CD14-positive monocyte (primary cell): Measurements from ENCODE around the gene EXOC6B. TPM values are rescaled to one million over a fixed set of nuclear protein-coding genes. Genes with fewer than 3 reads are reported as not detected.

Experiments
- DNase-seq, 3 donors: peaks; one replicate each; pipeline ENCODE4 v3.0.0-alpha.2; 2011 to 2022
- H2AFZ ChIP-seq: 2 replicates; pipeline ENCODE4 v1.6.0; 2012; ENCODE audit warnings: mild to moderate bottlenecking, low read depth, low read length, inconsistent platforms; ENCODE audit not compliant: insufficient read depth, poor library complexity, severe bottlenecking
- H3K27ac ChIP-seq, 2 donors: 1 replicate in 1 of 2; 2 replicates in 1 of 2; pipeline ENCODE4 v1.5.1; 2012 to 2013; ENCODE audit warnings: low read length in 2 of 2, control low read depth in 1 of 2, inconsistent platforms in 1 of 2, low read depth in 1 of 2, mild to moderate bottlenecking in 1 of 2
- H3K27me3 ChIP-seq, 2 donors: one replicate each; pipeline versions ENCODE4 v1.6.0 to v1.6.1; 2011 to 2013; ENCODE audit warnings: low read length in 2 of 2; ENCODE audit not compliant: control insufficient read depth in 2 of 2, insufficient read depth in 2 of 2
- H3K36me3 ChIP-seq, 2 donors: replicated peaks in 1 of 2; 1 replicate in 1 of 2; 2 replicates in 1 of 2; pipeline versions ENCODE4 v1.5.1 to v1.6.1; 2012 to 2013; ENCODE audit warnings: low read length in 2 of 2, control low read depth in 1 of 2, inconsistent platforms in 1 of 2, mild to moderate bottlenecking in 1 of 2; ENCODE audit not compliant: insufficient read depth in 2 of 2, control insufficient read depth in 1 of 2
- H3K4me1 ChIP-seq, 2 donors: 1 replicate in 1 of 2; 2 replicates in 1 of 2; pipeline versions ENCODE4 v1.5.1 to v1.6.1; 2012 to 2013; ENCODE audit warnings: low read length in 2 of 2, control low read depth in 1 of 2, inconsistent platforms in 1 of 2, mild to moderate bottlenecking in 1 of 2, moderate library complexity in 1 of 2; ENCODE audit not compliant: insufficient read depth in 2 of 2, control insufficient read depth in 1 of 2
- H3K4me2 ChIP-seq: replicated peaks from 2 replicates; pipeline ENCODE3; 2012; ENCODE audit warnings: low read length, moderate library complexity, mild to moderate bottlenecking; ENCODE audit not compliant: poor library complexity, severe bottlenecking; ENCODE audit errors: extremely low read depth
- H3K4me3 ChIP-seq, 3 experiments: fragments of 200-600 bp in 1 of 3; sonication (generic) in 1 of 3; replicated peaks in 1 of 3; 1 replicate in 2 of 3; 2 replicates in 1 of 3; pipeline ENCODE4 v1.5.1; 2011 to 2013; ENCODE audit warnings: low read length in 3 of 3, mild to moderate bottlenecking in 3 of 3, control low read depth in 2 of 3, low read depth in 2 of 3, inconsistent platforms in 1 of 3, moderate library complexity in 1 of 3
- H3K79me2 ChIP-seq: 2 replicates; pipeline ENCODE4 v1.6.0; 2012; ENCODE audit warnings: mild to moderate bottlenecking, control low read depth, inconsistent platforms, low read length, moderate library complexity; ENCODE audit not compliant: insufficient read depth
- H3K9ac ChIP-seq: 2 replicates; pipeline ENCODE4 v1.6.0; 2017; ENCODE audit warnings: low read length, mild to moderate bottlenecking; ENCODE audit not compliant: insufficient read depth, poor library complexity, severe bottlenecking
- H3K9me3 ChIP-seq, 2 donors: replicated peaks in 1 of 2; 1 replicate in 1 of 2; 2 replicates in 1 of 2; pipeline versions ENCODE4 v1.5.1 to v1.6.1; 2012 to 2013; ENCODE audit warnings: low read length in 2 of 2, control low read depth in 1 of 2; ENCODE audit not compliant: control insufficient read depth in 1 of 2, insufficient read depth in 1 of 2
- H4K20me1 ChIP-seq: 2 replicates; pipeline ENCODE4 v1.6.0; 2012; ENCODE audit warnings: mild to moderate bottlenecking, low read length, control low read depth, moderate library complexity; ENCODE audit not compliant: insufficient read depth
- H3K27ac Mint-ChIP-seq, 7 donors: one replicate each; pipeline ENCODE4 v1.8.0; 2020; ENCODE audit warnings: mild to moderate bottlenecking in 7 of 7, mixed read lengths in 7 of 7, moderate library complexity in 6 of 7, inconsistent platforms in 2 of 7
- H3K27me3 Mint-ChIP-seq, 3 donors: one replicate each; pipeline ENCODE4 v1.8.0; 2021 to 2022; ENCODE audit warnings: low read depth in 3 of 3, mild to moderate bottlenecking in 3 of 3, mixed read lengths in 3 of 3, moderate library complexity in 3 of 3, inconsistent platforms in 1 of 3
- H3K36me3 Mint-ChIP-seq, 2 donors: one replicate each; pipeline ENCODE4 v1.8.0; 2020; ENCODE audit warnings: mixed read lengths in 2 of 2, inconsistent platforms in 1 of 2, mild to moderate bottlenecking in 1 of 2
- H3K4me1 Mint-ChIP-seq: one replicate; pipeline ENCODE4 v1.8.0; 2020; ENCODE audit warnings: mild to moderate bottlenecking, mixed read lengths
- H3K4me3 Mint-ChIP-seq, 2 donors: one replicate each; pipeline ENCODE4 v1.8.0; 2020; ENCODE audit warnings: mild to moderate bottlenecking in 2 of 2, mixed read lengths in 2 of 2, moderate library complexity in 1 of 2
- H3K9me3 Mint-ChIP-seq, 7 donors: one replicate each; pipeline ENCODE4 v1.8.0; 2020 to 2022; ENCODE audit warnings: mixed read lengths in 7 of 7, mild to moderate bottlenecking in 6 of 7, moderate library complexity in 6 of 7, inconsistent platforms in 2 of 7
- WGBS: methylation state at CpG from one replicate; pipeline ENCODE4 v1.1.5; 2013; ENCODE audit warnings: missing lambda C conversion rate; ENCODE audit not compliant: insufficient coverage; 5-methylcytosine and 5-hydroxymethylcytosine counted together
- intact Hi-C, 2 donors: fragments of 100-400 bp; cut with micrococcal nuclease; formaldehyde crosslinking; loops; one replicate each; pipeline versions ENCODE4 v1.15.0 to v1.15.1; 2023
- polyA plus RNA-seq, 3 donors: library from polyadenylated mRNA; depleted of rRNA in 1 of 3; unstranded in 2 of 3; stranded (reverse) in 1 of 3; fragments of 300-500 nt in 2 of 3; fragments of >200 nt in 1 of 3; fragmentation: Illumina TruSeq in 2 of 3; gene quantifications; 1 replicate in 2 of 3; 2 replicates in 1 of 3; pipeline ENCODE4 v1.2.3, GENCODE V29; 2012 to 2021
- TF ChIP-seq, protein P1 (sequence below): fragments of 200-600 bp; IDR thresholded peaks from one replicate; pipeline ENCODE4 v1.8.0; 2022; ENCODE audit warnings: antibody characterized with exemption, mild to moderate bottlenecking

Gene EXOC6B
- polyA plus RNA-seq, 3 donors = 1.8 to 2.8 (median 2.1) TPM

DNA sequence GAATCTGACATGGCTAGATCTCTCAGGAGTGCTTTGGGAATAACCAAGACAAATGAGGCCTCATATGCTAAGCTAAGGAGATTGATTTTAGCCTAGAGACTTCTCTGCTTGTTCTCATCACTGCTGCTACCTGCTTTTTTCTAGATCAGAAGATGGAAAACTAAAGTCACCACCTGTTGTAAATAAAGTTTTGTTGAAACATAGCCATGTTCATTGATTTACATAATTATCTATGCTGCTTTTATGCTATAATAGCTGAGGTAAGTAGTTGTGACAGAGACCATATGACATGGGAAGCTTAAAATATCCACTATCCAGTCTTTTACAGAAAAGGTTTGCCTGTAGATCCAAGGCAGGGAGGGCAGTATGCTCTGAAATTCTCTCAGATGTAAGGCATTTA is 632.1 kb downstream of the EXOC6B start:
- intact Hi-C loops = no loop called here
- Histone ChIP-seq H3K36me3 (no peaks in the 10 kb centered on the region), H3K27me3 (no peaks in the 10 kb centered on the region), H2AFZ (no peak overlapping the region), H4K20me1 (no peaks in the 10 kb centered on the region), H3K79me2 (no peaks in the 10 kb centered on the region), H3K27ac (no peak overlapping the region), H3K4me1 (no peaks in the 10 kb centered on the region), H3K9me3 (no peaks in the 10 kb centered on the region), H3K4me2 (no peak overlapping the region), H3K9ac (no peak overlapping the region), H3K4me3 (no peak overlapping the region)
- H3K27ac Mint-ChIP-seq = no peak overlapping the region
- no peak for DNase-seq
- no peaks in the 10 kb centered on the region for H3K36me3 Mint-ChIP-seq
- peaks cover 0 to 8% (median 2%) of the 10 kb centered on the region in 7 donors for H3K9me3 Mint-ChIP-seq
- no peaks in the 10 kb centered on the region for H3K4me1 Mint-ChIP-seq
- TF ChIP-seq, protein P1, sequence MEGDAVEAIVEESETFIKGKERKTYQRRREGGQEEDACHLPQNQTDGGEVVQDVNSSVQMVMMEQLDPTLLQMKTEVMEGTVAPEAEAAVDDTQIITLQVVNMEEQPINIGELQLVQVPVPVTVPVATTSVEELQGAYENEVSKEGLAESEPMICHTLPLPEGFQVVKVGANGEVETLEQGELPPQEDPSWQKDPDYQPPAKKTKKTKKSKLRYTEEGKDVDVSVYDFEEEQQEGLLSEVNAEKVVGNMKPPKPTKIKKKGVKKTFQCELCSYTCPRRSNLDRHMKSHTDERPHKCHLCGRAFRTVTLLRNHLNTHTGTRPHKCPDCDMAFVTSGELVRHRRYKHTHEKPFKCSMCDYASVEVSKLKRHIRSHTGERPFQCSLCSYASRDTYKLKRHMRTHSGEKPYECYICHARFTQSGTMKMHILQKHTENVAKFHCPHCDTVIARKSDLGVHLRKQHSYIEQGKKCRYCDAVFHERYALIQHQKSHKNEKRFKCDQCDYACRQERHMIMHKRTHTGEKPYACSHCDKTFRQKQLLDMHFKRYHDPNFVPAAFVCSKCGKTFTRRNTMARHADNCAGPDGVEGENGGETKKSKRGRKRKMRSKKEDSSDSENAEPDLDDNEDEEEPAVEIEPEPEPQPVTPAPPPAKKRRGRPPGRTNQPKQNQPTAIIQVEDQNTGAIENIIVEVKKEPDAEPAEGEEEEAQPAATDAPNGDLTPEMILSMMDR = no peak
- H3K27me3 Mint-ChIP-seq = peaks cover 2 to 3% (median 2%) of the 10 kb centered on the region in 3 donors
- no peak overlapping the region for H3K4me3 Mint-ChIP-seq

DNA sequence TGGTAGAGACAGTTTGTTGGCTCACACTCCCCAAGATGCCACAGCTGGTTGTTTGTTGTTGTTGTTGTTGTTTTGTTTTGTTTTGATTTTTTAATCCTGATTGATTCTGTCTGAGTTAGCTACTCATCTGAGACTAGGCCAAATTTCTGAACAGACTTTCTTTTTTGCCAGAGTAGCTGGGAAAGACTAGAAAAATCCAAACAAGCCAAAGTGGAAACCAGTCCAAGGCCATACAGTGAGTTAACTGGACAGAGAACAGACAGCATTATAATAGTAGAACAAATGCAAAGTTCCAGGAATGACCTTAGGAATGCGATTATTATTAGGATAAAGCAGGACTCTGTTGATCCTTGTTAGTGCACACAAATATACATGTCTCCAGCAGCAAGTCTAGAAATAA is 634.4 kb downstream of the EXOC6B start:
- no peak overlapping the region for H3K4me3 Mint-ChIP-seq
- no peak overlapping the region for H3K27ac Mint-ChIP-seq
- H3K4me1 Mint-ChIP-seq = no peaks in the 10 kb centered on the region
- Histone ChIP-seq H3K27ac (no peak overlapping the region), H3K36me3 (no peaks in the 10 kb centered on the region), H3K79me2 (no peaks in the 10 kb centered on the region), H3K4me2 (no peak overlapping the region), H3K9ac (no peak overlapping the region), H3K9me3 (peaks cover 8 to 15% of the 10 kb centered on the region in 2 donors), H4K20me1 (no peaks in the 10 kb centered on the region), H3K4me1 (no peaks in the 10 kb centered on the region), H3K27me3 (no peaks in the 10 kb centered on the region), H2AFZ (no peak overlapping the region), H3K4me3 (no peak overlapping the region)
- no CpG with 5 or more reads among the region's 1 CpG for WGBS
- H3K27me3 Mint-ChIP-seq = peaks cover 2 to 3% (median 2%) of the 10 kb centered on the region in 3 donors
- no peak for DNase-seq
- H3K9me3 Mint-ChIP-seq = peaks cover 3 to 19% (median 6%) of the 10 kb centered on the region in 7 donors
- H3K36me3 Mint-ChIP-seq = no peaks in the 10 kb centered on the region
- intact Hi-C loops = no loop called here
- TF ChIP-seq, protein P1 = no peak
